AG04450 (cell line): Measurements from ENCODE around the gene VMAC. TPM values are rescaled to one million over a fixed set of nuclear protein-coding genes. Genes with fewer than 3 reads are reported as not detected.

Source experiments
- CTCF ChIA-PET: fragments of 300-600, 350-600 bp; formaldehyde crosslinking; extraction: SDS; loops from one replicate; lab custom pipeline; 2022; ENCODE audit warnings: antibody characterized with exemption, inconsistent platforms; lab: Charles Lee
- POLR2A ChIA-PET: fragments of 350-600 bp; formaldehyde crosslinking; extraction: SDS; loops from one replicate; lab custom pipeline; 2021; ENCODE audit warnings: antibody characterized with exemption, inconsistent platforms; lab: Yijun Ruan, JAX
- DNase-seq: peaks from one replicate; pipeline ENCODE4 v3.0.0-alpha.2; 2011; ENCODE audit warnings: low read depth, low spot score
- H3K27ac ChIP-seq: one replicate; pipeline ENCODE4 v1.5.1; 2012; ENCODE audit warnings: low read depth, low read length, control low read depth
- H3K27me3 ChIP-seq: one replicate; pipeline ENCODE4 v1.6.0; 2012; ENCODE audit warnings: low read length; ENCODE audit not compliant: control insufficient read depth, insufficient read depth
- H3K4me3 ChIP-seq: 2 replicates; pipeline ENCODE4 v1.5.1; 2011; ENCODE audit warnings: mild to moderate bottlenecking, low read depth, low read length, control low read depth
- H3K9me3 ChIP-seq: 2 replicates; pipeline ENCODE4 v1.5.1; 2012; ENCODE audit warnings: low read length; ENCODE audit not compliant: control insufficient read depth, insufficient read depth
- CTCF ChIP-seq: IDR thresholded peaks from 2 replicates; pipeline ENCODE4 v1.5.1; 2011; ENCODE audit warnings: low read depth, low read length, control low read depth, inconsistent platforms
- polyA plus RNA-seq: library from polyadenylated mRNA; depleted of rRNA; stranded (reverse); fragments of >200 nt; gene quantifications from 2 replicates; pipeline ENCODE4 v1.2.3, GENCODE V29; 2011

The VMAC gene
- polyA plus RNA-seq, 1 experiment, result 2.5 TPM

DNA sequence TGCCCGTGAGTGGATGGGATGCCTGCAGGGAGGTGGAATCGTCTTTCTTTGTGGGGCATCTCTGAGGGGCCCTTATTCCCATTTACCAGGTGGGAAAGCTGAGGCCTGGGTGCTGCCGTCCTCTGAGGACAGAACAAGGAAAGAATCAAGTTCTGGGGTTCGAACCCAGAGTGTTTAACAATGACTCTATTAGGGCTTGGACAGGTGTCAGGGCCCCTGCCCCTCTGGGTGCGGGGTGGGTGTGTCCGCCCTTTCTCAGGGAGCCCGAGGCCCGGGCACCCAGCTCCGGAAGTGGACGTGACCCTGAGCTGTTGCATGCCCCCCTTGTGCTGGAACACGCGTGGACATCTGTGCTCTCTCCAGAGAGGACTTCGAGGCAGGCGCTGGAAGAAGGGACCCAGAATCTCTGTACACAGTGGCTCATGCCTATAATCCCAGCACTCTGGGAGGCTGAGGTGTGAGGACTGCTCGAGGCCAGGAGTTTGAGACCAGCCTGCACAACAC is 11.8 kb upstream of the VMAC start:
- no peaks in the 10 kb centered on the region; the same call in 1 of the 2 replicates for H3K9me3 ChIP-seq
- no peaks in the 10 kb centered on the region for H3K27me3 ChIP-seq
- no peak overlapping the region for H3K4me3 ChIP-seq
- no peak for TF ChIP-seq CTCF
- H3K27ac ChIP-seq, result no peak overlapping the region
- POLR2A ChIA-PET, result interaction anchor here (1.1 to 1.2 kb wide), 2 partner anchors 11 to 64 kb away, joined by 4 to 6 read pairs; partner anchors contain the start of genes NDUFA11 and VMAC
- CTCF ChIA-PET, result interaction anchor here (0.5 to 4.6 kb wide), 9 partner anchors 9 to 129 kb away, joined by 3 to 141 read pairs (median 4); partner anchors contain the start of gene NRTN
- no peak for DNase-seq

GRCh38 chr19:5893296-5893903 is 11.3 kb upstream of the VMAC start:
- no peaks in the 10 kb centered on the region for H3K27me3 ChIP-seq
- no peak overlapping the region for H3K27ac ChIP-seq
- no peaks in the 10 kb centered on the region; the same call in 1 of the 2 replicates for H3K9me3 ChIP-seq
- CTCF ChIA-PET, result interaction anchor here (0.5 to 4.6 kb wide), 8 partner anchors 9 to 129 kb away, joined by 3 to 141 read pairs (median 4); partner anchors contain the start of gene NRTN
- DNase-seq, result no peak
- POLR2A ChIA-PET, result interaction anchor here (0.5 to 1.2 kb wide), 2 partner anchors 9 to 11 kb away, joined by 4 to 6 read pairs; partner anchors contain the start of genes NDUFA11 and VMAC
- H3K4me3 ChIP-seq, result no peak overlapping the region
- TF ChIP-seq CTCF, result no peak

- Histone ChIP-seq H3K9me3 (no peaks in the 10 kb centered on the region; the same call in 1 of the 2 replicates), H3K4me3 (no peak overlapping the region), H3K27me3 (no peaks in the 10 kb centered on the region), H3K27ac (no peak overlapping the region)
- CTCF ChIA-PET, result interaction anchor here (1.1 to 4.6 kb wide), 3 partner anchors 8 to 90 kb away, joined by 5 to 141 read pairs (median 7); partner anchors contain the start of gene NRTN
- POLR2A ChIA-PET, result interaction anchor here (0.5 to 1.2 kb wide), 2 partner anchors 9 to 10 kb away, joined by 4 to 6 read pairs; partner anchors contain the start of genes NDUFA11 and VMAC
- no peak for TF ChIP-seq CTCF
- DNase-seq, result no peak
Measured at GRCh38 chr19:5893907-5894703, 10.6 kb upstream of the VMAC start.

DNA sequence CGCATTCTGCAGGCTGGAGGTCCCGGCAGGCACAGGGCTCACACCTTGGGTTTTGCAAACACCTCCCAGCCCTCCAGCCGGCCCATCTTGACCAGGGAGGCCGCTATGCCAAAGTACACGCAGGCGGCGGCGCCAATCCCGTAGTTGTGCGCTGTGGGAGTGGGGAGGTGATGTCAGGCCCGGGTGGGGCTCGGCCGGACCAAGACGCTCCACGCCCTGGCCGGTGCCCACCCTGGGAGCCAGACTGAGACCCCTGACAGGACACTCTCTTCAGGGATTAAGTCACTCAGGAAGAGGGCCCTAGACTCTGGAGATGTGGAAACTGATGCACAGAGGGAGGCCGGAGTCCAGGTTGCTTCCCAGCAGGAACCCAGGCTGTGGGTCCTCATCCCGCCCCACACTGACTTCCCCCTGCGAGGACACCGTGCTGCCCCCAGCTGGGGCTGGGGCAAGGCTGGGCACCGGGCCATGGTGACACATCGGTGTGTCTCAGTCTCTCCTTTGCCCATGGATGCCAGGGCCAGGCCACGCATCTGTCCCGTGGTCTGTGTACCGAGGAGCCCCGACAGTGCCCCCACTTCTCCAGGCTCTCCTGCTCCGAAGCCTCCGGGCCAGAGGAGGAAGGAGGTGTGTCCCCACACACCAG is 9.8 kb upstream of the VMAC start:
- ChIA-PET CTCF (interaction anchor here (0.8 to 1.9 kb wide), 2 partner anchors 91 to 128 kb away, joined by 3 to 7 read pairs; no protein-coding TSS in a partner anchor), POLR2A (no interaction called here)
- no peak overlapping the region for H3K27ac ChIP-seq
- DNase-seq, result no peak
- no peaks in the 10 kb centered on the region; the same call in 1 of the 2 replicates for H3K9me3 ChIP-seq
- TF ChIP-seq CTCF, result no peak
- no peak overlapping the region for H3K4me3 ChIP-seq
- no peaks in the 10 kb centered on the region for H3K27me3 ChIP-seq
